Panc1 (cell line): ENCODE data around the gene HERC6. TPM values are rescaled to one million over a fixed set of nuclear protein-coding genes. Genes with fewer than 3 reads are reported as not detected.

ENCODE experiments used
- ATAC-seq: fragments of 200-7000 bp; cut with Tn5 transposase; 2 replicates; pipeline ENCODE4 v1.9.1; 2020; ENCODE audit warnings: mild to moderate bottlenecking, moderate library complexity
- BruUV-seq: library from RNA; stranded (reverse); fragments of 400-500 nt; replicated peaks from 2 replicates; lab custom pipeline; 2021; lab: Mats Ljungman, UMichigan
- CTCF ChIA-PET: fragments of 300-600 bp; sonication (Branson Sonifier 250); formaldehyde crosslinking; loops from one replicate; lab custom pipeline; 2022; ENCODE audit warnings: antibody characterized with exemption; lab: Charles Lee
- POLR2A ChIA-PET: fragments of 300-600 bp; sonication (Branson Sonifier 250); formaldehyde crosslinking; loops from one replicate; lab custom pipeline; 2022; ENCODE audit warnings: antibody characterized with exemption; lab: Charles Lee
- DNase-seq: peaks from one replicate; pipeline ENCODE4 v3.0.0-alpha.2; 2010; ENCODE audit warnings: low read depth, low spot score
- H3K27ac ChIP-seq: 2 replicates; pipeline ENCODE4 v1.5.1; 2011; ENCODE audit warnings: mild to moderate bottlenecking, low read length, inconsistent platforms
- H3K27me3 ChIP-seq: fragments of 200-500 bp; sonication (Bioruptor generic); 2 replicates; pipeline ENCODE4 v1.6.0; 2014; ENCODE audit warnings: low read length, inconsistent platforms; ENCODE audit not compliant: control insufficient read depth, insufficient read depth
- H3K36me3 ChIP-seq: fragments of 200-500 bp; sonication (Bioruptor generic); 2 replicates; pipeline ENCODE4 v1.5.1; 2014; ENCODE audit warnings: inconsistent platforms, mild to moderate bottlenecking, low read length, moderate library complexity; ENCODE audit not compliant: control insufficient read depth, insufficient read depth
- H3K4me1 ChIP-seq: 2 replicates; pipeline ENCODE4 v1.5.1; 2011; ENCODE audit warnings: inconsistent platforms, mild to moderate bottlenecking, low read length, moderate library complexity; ENCODE audit not compliant: control insufficient read depth, insufficient read depth
- H3K4me3 ChIP-seq, 2 experiments: 2 replicates each; pipeline ENCODE4 v1.5.1; 2011 to 2012; ENCODE audit warnings: low read depth in 2 of 2, low read length in 2 of 2, mild to moderate bottlenecking in 2 of 2, inconsistent platforms in 1 of 2, moderate library complexity in 1 of 2
- H3K9me3 ChIP-seq: fragments of 200-500 bp; sonication (Bioruptor generic); 2 replicates; pipeline ENCODE4 v1.5.1; 2014; ENCODE audit warnings: low read depth, mild to moderate bottlenecking, inconsistent platforms, low read length, moderate library complexity; ENCODE audit not compliant: control insufficient read depth, insufficient read depth
- POLR2AphosphoS5 ChIP-seq: IDR thresholded peaks from 2 replicates; pipeline ENCODE4 v1.6.1; 2012; ENCODE audit warnings: mild to moderate bottlenecking, low read depth, low read length, moderate library complexity
- SIN3A ChIP-seq: IDR thresholded peaks from 2 replicates; pipeline ENCODE4 v1.6.1; 2012; ENCODE audit warnings: low read depth, mild to moderate bottlenecking, low read length, moderate library complexity, borderline replicate concordance; ENCODE audit not compliant: insufficient read depth
- TCF7L2 ChIP-seq: IDR thresholded peaks from 2 replicates; pipeline ENCODE4 v1.6.1; 2011; ENCODE audit warnings: mild to moderate bottlenecking, low read depth, low read length, inconsistent platforms
- in situ Hi-C: cut with HindIII; loops from 2 replicates; pipeline ENCODE4 v1.10.0; 2016; ENCODE audit warnings: low sequenced_read_pairs, low pct_unique_long_range_greater_than_20kb
- intact Hi-C: fragments of 100-400 bp; cut with micrococcal nuclease; formaldehyde crosslinking; loops from one replicate; pipeline ENCODE4 v1.10.0; 2022; ENCODE audit not compliant: unreplicated experiment
- total RNA-seq: library from RNA; stranded (reverse); gene quantifications from one replicate; pipeline ENCODE4 v1.2.1, GENCODE V29; 2021; ENCODE audit not compliant: unreplicated experiment
- TF ChIP-seq, protein P1 (sequence below): fragments of 450-650 bp; IDR thresholded peaks from 2 replicates; pipeline ENCODE4 v1.5.1; 2017; ENCODE audit warnings: mild to moderate bottlenecking
- TF ChIP-seq, protein P2 (sequence below), 2 experiments: IDR thresholded peaks; 2 replicates each; pipeline ENCODE4 v1.6.1; 2011 to 2012; ENCODE audit warnings: low read depth in 2 of 2, control low read depth in 1 of 2, low read length in 1 of 2, mild to moderate bottlenecking in 1 of 2, moderate library complexity in 1 of 2; ENCODE audit not compliant: insufficient read depth in 1 of 2

Gene HERC6
- total RNA-seq, 1 experiment from 2014 or later = 1.2 TPM

GRCh38 chr4:88409206-88409605, 30.6 kb downstream of the HERC6 start:
- Histone ChIP-seq H3K9me3 (no peaks in the 10 kb centered on the region), H3K36me3 (no peaks in the 10 kb centered on the region), H3K27me3 (no peaks in the 10 kb centered on the region), H3K27ac (no peak overlapping the region), H3K4me3 (no peak overlapping the region), H3K4me1 (no peaks in the 10 kb centered on the region)
- in situ Hi-C loops = no loop called here
- POLR2A ChIA-PET = no interaction called here
- DNase-seq (no peak), ATAC-seq (no peak)
- CTCF ChIA-PET = no interaction called here
- intact Hi-C loops = no loop called here
- TF ChIP-seq SIN3A = no peak
- TF ChIP-seq POLR2AphosphoS5 = no peak
- TF ChIP-seq, protein P1, sequence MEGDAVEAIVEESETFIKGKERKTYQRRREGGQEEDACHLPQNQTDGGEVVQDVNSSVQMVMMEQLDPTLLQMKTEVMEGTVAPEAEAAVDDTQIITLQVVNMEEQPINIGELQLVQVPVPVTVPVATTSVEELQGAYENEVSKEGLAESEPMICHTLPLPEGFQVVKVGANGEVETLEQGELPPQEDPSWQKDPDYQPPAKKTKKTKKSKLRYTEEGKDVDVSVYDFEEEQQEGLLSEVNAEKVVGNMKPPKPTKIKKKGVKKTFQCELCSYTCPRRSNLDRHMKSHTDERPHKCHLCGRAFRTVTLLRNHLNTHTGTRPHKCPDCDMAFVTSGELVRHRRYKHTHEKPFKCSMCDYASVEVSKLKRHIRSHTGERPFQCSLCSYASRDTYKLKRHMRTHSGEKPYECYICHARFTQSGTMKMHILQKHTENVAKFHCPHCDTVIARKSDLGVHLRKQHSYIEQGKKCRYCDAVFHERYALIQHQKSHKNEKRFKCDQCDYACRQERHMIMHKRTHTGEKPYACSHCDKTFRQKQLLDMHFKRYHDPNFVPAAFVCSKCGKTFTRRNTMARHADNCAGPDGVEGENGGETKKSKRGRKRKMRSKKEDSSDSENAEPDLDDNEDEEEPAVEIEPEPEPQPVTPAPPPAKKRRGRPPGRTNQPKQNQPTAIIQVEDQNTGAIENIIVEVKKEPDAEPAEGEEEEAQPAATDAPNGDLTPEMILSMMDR = no peak
- TF ChIP-seq, protein P2, sequence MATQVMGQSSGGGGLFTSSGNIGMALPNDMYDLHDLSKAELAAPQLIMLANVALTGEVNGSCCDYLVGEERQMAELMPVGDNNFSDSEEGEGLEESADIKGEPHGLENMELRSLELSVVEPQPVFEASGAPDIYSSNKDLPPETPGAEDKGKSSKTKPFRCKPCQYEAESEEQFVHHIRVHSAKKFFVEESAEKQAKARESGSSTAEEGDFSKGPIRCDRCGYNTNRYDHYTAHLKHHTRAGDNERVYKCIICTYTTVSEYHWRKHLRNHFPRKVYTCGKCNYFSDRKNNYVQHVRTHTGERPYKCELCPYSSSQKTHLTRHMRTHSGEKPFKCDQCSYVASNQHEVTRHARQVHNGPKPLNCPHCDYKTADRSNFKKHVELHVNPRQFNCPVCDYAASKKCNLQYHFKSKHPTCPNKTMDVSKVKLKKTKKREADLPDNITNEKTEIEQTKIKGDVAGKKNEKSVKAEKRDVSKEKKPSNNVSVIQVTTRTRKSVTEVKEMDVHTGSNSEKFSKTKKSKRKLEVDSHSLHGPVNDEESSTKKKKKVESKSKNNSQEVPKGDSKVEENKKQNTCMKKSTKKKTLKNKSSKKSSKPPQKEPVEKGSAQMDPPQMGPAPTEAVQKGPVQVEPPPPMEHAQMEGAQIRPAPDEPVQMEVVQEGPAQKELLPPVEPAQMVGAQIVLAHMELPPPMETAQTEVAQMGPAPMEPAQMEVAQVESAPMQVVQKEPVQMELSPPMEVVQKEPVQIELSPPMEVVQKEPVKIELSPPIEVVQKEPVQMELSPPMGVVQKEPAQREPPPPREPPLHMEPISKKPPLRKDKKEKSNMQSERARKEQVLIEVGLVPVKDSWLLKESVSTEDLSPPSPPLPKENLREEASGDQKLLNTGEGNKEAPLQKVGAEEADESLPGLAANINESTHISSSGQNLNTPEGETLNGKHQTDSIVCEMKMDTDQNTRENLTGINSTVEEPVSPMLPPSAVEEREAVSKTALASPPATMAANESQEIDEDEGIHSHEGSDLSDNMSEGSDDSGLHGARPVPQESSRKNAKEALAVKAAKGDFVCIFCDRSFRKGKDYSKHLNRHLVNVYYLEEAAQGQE (IDR thresholded peaks at IDR 0.05; ENCODE audit: insufficient read depth in 1 of 2, low read depth in 2 of 2, low read length in 1 of 2) = no peak
- no peak for TF ChIP-seq TCF7L2
- no TSS peak for BruUV-seq

- ChIA-PET POLR2A (interaction anchor here (0.6 kb wide), 1 partner anchor 162 kb away, joined by 6 read pairs; no protein-coding TSS in a partner anchor), CTCF (no interaction called here)
- intact Hi-C loops (no loop called here), in situ Hi-C loops (no loop called here)
- Histone ChIP-seq H3K36me3 (no peaks in the 10 kb centered on the region), H3K27me3 (no peaks in the 10 kb centered on the region), H3K4me3 (no peak overlapping the region), H3K4me1 (no peaks in the 10 kb centered on the region), H3K27ac (no peak overlapping the region), H3K9me3 (no peaks in the 10 kb centered on the region)
- DNase-seq (no peak), ATAC-seq (no peak)
- TF ChIP-seq, protein P2 (IDR thresholded peaks at IDR 0.05; ENCODE audit: insufficient read depth in 1 of 2, low read depth in 2 of 2, low read length in 1 of 2) = no peak
- TF ChIP-seq POLR2AphosphoS5 (no peak), TCF7L2 (no peak), SIN3A (no peak)
- TF ChIP-seq, protein P1 = no peak
- BruUV-seq = no TSS peak
These were observed 31.1 kb downstream of the HERC6 start for GRCh38 chr4:88409789-88410188.
